C4-2B (cell line): Measurements from ENCODE around the gene CEACAM18.

Source experiments
- H3K27ac ChIP-seq: fragments of 450-650 bp; 2 replicates; pipeline ENCODE4 v1.5.1; 2017
- CTCF ChIP-seq: fragments of 450-650 bp; conservative IDR thresholded peaks from 2 replicates; pipeline ENCODE4 v1.5.1; 2017; ENCODE audit warnings: mild to moderate bottlenecking
- ZFX ChIP-seq: fragments of 450-650 bp; IDR thresholded peaks from 2 replicates; pipeline ENCODE4 v1.6.1; 2017

The CEACAM18 gene

GRCh38 chr19:51525651-51526050 is 47.3 kb downstream of the CEACAM18 start:
- no peak overlapping the region for H3K27ac ChIP-seq
- no peak for TF ChIP-seq ZFX

- TF ChIP-seq ZFX (no peak), CTCF (no peak)
- H3K27ac ChIP-seq, result no peak overlapping the region
Measured at GRCh38 chr19:51529301-51529700, 51.0 kb downstream of the CEACAM18 start.

- TF ChIP-seq ZFX, result no peak
- no peak for TF ChIP-seq CTCF
- H3K27ac ChIP-seq, result no peak overlapping the region
Measured at GRCh38 chr19:51530616-51531015, 52.3 kb downstream of the CEACAM18 start.

GRCh38 chr19:51531349-51532315 is 53.3 kb downstream of the CEACAM18 start, which contains the start of gene SIGLEC6:
Gene SIGLEC6 (minus strand): TSS chr19:51531670. CDS start chr19:51531648, 22 bp downstream.
- TF ChIP-seq ZFX (no peak), CTCF (no peak)
- no peak within 1 kb of the TSS for H3K27ac ChIP-seq

- no peak overlapping the region for H3K27ac ChIP-seq
- TF ChIP-seq CTCF (no peak), ZFX (no peak)
Measured at GRCh38 chr19:51535535-51535934, 57.2 kb downstream of the CEACAM18 start.

- no peak overlapping the region for H3K27ac ChIP-seq
- no peak for TF ChIP-seq CTCF
- TF ChIP-seq ZFX, result no peak
Measured at GRCh38 chr19:51539821-51540366, 61.6 kb downstream of the CEACAM18 start.
